CD4-positive, alpha-beta memory T cell (primary cell): Measurements from ENCODE around the gene MFAP5. TPM values are rescaled to one million over a fixed set of nuclear protein-coding genes. Genes with fewer than 3 reads are reported as not detected.
A peak's percentile ranks its signal among the peaks of the same experiment; 100 is the strongest.
"Not testable (repeated sequence)": the region's sequence is repeated elsewhere in the genome, so short reads cannot be mapped to it uniquely, and the experiment has no call there.

ENCODE experiments used
- CTCF ChIA-PET: fragments of 350-600 bp; sonication (Branson Sonifier 250); formaldehyde crosslinking; loops from one replicate; lab custom pipeline; 2021; ENCODE audit warnings: inconsistent platforms; ENCODE audit not compliant: partially characterized antibody; lab: Charles Lee
- POLR2A ChIA-PET: fragments of 350-600 bp; sonication (Branson Sonifier 250); formaldehyde crosslinking; loops from one replicate; lab custom pipeline; 2021; ENCODE audit not compliant: partially characterized antibody; lab: Charles Lee
- DNase-seq, 5 donors: peaks; one replicate each; pipeline versions ENCODE4 v3.0.0 to v3.0.0-alpha.2; 2020 to 2022; ENCODE audit warnings: mixed read lengths in 1 of 5
- H3K27ac ChIP-seq: one replicate; pipeline ENCODE4 v1.7.0; 2013; ENCODE audit warnings: low read depth, low read length
- H3K27me3 ChIP-seq: 2 replicates; pipeline ENCODE4 v1.7.0; 2013; ENCODE audit warnings: mild to moderate bottlenecking, low read length, moderate library complexity; ENCODE audit not compliant: insufficient read depth
- H3K36me3 ChIP-seq: 2 replicates; pipeline ENCODE4 v1.7.0; 2013; ENCODE audit warnings: mild to moderate bottlenecking, low read length, moderate library complexity; ENCODE audit not compliant: insufficient read depth
- H3K4me1 ChIP-seq: 2 replicates; pipeline ENCODE4 v1.7.0; 2013; ENCODE audit warnings: mild to moderate bottlenecking, low read length, moderate library complexity; ENCODE audit not compliant: insufficient read depth
- H3K4me3 ChIP-seq, 2 donors: one replicate each; pipeline ENCODE4 v1.7.0; 2013; ENCODE audit warnings: low read length in 2 of 2, mild to moderate bottlenecking in 1 of 2
- H3K9me3 ChIP-seq, 2 donors: one replicate each; pipeline ENCODE4 v1.7.0; 2013; ENCODE audit warnings: low read length in 2 of 2, control low read depth in 1 of 2; ENCODE audit not compliant: control insufficient read depth in 1 of 2
- H3K27ac Mint-ChIP-seq, 7 donors: one replicate each; pipeline ENCODE4 v1.8.0; 2020 to 2021; ENCODE audit warnings: mixed read lengths in 7 of 7, mild to moderate bottlenecking in 6 of 7, inconsistent platforms in 3 of 7, moderate library complexity in 3 of 7
- H3K27me3 Mint-ChIP-seq, 2 donors: one replicate each; pipeline ENCODE4 v1.8.0; 2020 to 2021; ENCODE audit warnings: mixed read lengths in 2 of 2
- H3K36me3 Mint-ChIP-seq, 2 donors: one replicate each; pipeline ENCODE4 v1.8.0; 2020 to 2021; ENCODE audit warnings: mixed read lengths in 2 of 2, inconsistent platforms in 1 of 2, mild to moderate bottlenecking in 1 of 2
- H3K4me1 Mint-ChIP-seq, 4 donors: one replicate each; pipeline ENCODE4 v1.8.0; 2020 to 2021; ENCODE audit warnings: mixed read lengths in 4 of 4, mild to moderate bottlenecking in 1 of 4
- H3K4me3 Mint-ChIP-seq, 8 donors: one replicate each; pipeline ENCODE4 v1.8.0; 2020 to 2021; ENCODE audit warnings: mixed read lengths in 8 of 8, mild to moderate bottlenecking in 7 of 8, moderate library complexity in 6 of 8, inconsistent platforms in 3 of 8
- H3K9me3 Mint-ChIP-seq, 8 donors: one replicate each; pipeline ENCODE4 v1.8.0; 2020 to 2021; ENCODE audit warnings: mixed read lengths in 8 of 8, mild to moderate bottlenecking in 5 of 8, inconsistent platforms in 3 of 8, moderate library complexity in 1 of 8
- intact Hi-C: fragments of 100-400 bp; cut with micrococcal nuclease; formaldehyde crosslinking; loops from one replicate; pipeline ENCODE4 v1.15.1; 2023
- polyA plus RNA-seq, 2 donors: library from polyadenylated mRNA; unstranded; fragments of 300-500 nt; fragmentation: Illumina TruSeq; gene quantifications; one replicate each; pipeline ENCODE4 v1.2.3, GENCODE V29; 2021
- total RNA-seq, 2 experiments: library from RNA; stranded (reverse); gene quantifications; one replicate each; pipeline ENCODE4 v1.2.3, GENCODE V29; 2021

Gene MFAP5
- total and polyA plus RNA-seq, 4 experiments from 2014 or later = not detected

- Mint-ChIP-seq H3K27ac (no peak overlapping the region), H3K9me3 (no peaks in the 10 kb centered on the region), H3K27me3 (no peaks in the 10 kb centered on the region), H3K4me3 (no peak overlapping the region), H3K4me1 (peaks cover 0 to 1% (median 0%) of the 10 kb centered on the region in 4 donors), H3K36me3 (no peaks in the 10 kb centered on the region)
- no peaks in the 10 kb centered on the region for H3K27me3 ChIP-seq
- no peak for DNase-seq
- no peak overlapping the region for H3K4me3 ChIP-seq
- no peak overlapping the region for H3K27ac ChIP-seq
- intact Hi-C loops = no loop called here
- no peaks in the 10 kb centered on the region for H3K36me3 ChIP-seq
- CTCF ChIA-PET = interaction anchor here (1.1 to 6.6 kb wide), 4 partner anchors 12 to 79 kb away, joined by 3 to 40 read pairs (median 4); partner anchors contain the start of gene AICDA
- no peaks in the 10 kb centered on the region for H3K9me3 ChIP-seq
- POLR2A ChIA-PET = no interaction called here
- no peaks in the 10 kb centered on the region for H3K4me1 ChIP-seq
These were observed 40.0 kb downstream of the MFAP5 start for GRCh38 chr12:8622646-8623045.

- DNase-seq = no peak
- Histone ChIP-seq H3K27me3 (no peaks in the 10 kb centered on the region), H3K36me3 (no peaks in the 10 kb centered on the region), H3K27ac (no peak overlapping the region), H3K4me1 (no peaks in the 10 kb centered on the region), H3K4me3 (no peak overlapping the region), H3K9me3 (no peaks in the 10 kb centered on the region)
- H3K9me3 Mint-ChIP-seq = no peaks in the 10 kb centered on the region
- H3K27ac Mint-ChIP-seq = no peak overlapping the region
- CTCF ChIA-PET = no interaction called here
- H3K4me3 Mint-ChIP-seq = no peak overlapping the region
- POLR2A ChIA-PET = no interaction called here
- no peaks in the 10 kb centered on the region for H3K27me3 Mint-ChIP-seq
- intact Hi-C loops = no loop called here
- H3K4me1 Mint-ChIP-seq = peaks cover 0 to 10% (median 5%) of the 10 kb centered on the region in 4 donors
- no peaks in the 10 kb centered on the region for H3K36me3 Mint-ChIP-seq
These were observed 47.4 kb downstream of the MFAP5 start for GRCh38 chr12:8615206-8615605.

GRCh38 chr12:8613881-8614280 lies 48.7 kb downstream of the MFAP5 start:
- H3K27me3 Mint-ChIP-seq, H3K27ac ChIP-seq, H3K27me3 ChIP-seq, POLR2A ChIA-PET, H3K36me3 Mint-ChIP-seq, H3K4me3 ChIP-seq, H3K4me1 ChIP-seq, intact Hi-C loops, H3K9me3 ChIP-seq, H3K9me3 Mint-ChIP-seq, H3K4me3 Mint-ChIP-seq, H3K36me3 ChIP-seq, DNase-seq: not testable (repeated sequence)
- Mint-ChIP-seq H3K4me1 (peaks cover 7 to 19% (median 12%) of the 10 kb centered on the region in 4 donors), H3K27ac (peak overlapping the region in 1 of 7 donors; percentile 53)
- CTCF ChIA-PET = interaction anchor here (6.5 kb wide), 1 partner anchor 69 kb away, joined by 130 read pairs; no protein-coding TSS in a partner anchor

GRCh38 chr12:8612629-8613028 lies 50.0 kb downstream of the MFAP5 start, which contains the start of gene AICDA:
Gene AICDA, minus strand, starts transcription at chr12:8612859. Its CDS starts 92 bp downstream, at chr12:8612767.
- Mint-ChIP-seq H3K9me3 (no peaks in the 10 kb centered on the region), H3K4me3 (no peak within 1 kb of the TSS), H3K27me3 (no peaks in the 10 kb centered on the region), H3K4me1 (peaks cover 10 to 21% (median 14%) of the 10 kb centered on the region in 4 donors), H3K27ac (peak within 1 kb of the TSS in 2 of 7 donors; percentile 53 to 62), H3K36me3 (no peaks in the 10 kb centered on the region)
- Histone ChIP-seq H3K27me3 (no peaks in the 10 kb centered on the region), H3K9me3 (no peaks in the 10 kb centered on the region), H3K27ac (no peak within 1 kb of the TSS), H3K4me1 (peaks cover 5% of the 10 kb centered on the region), H3K4me3 (no peak within 1 kb of the TSS), H3K36me3 (no peaks in the 10 kb centered on the region)
- ChIA-PET POLR2A (no interaction called here), CTCF (interaction anchor here (0.9 to 6.5 kb wide), 4 partner anchors 8 to 74 kb away, joined by 3 to 130 read pairs (median 22); no protein-coding TSS in a partner anchor)
- DNase-seq = no peak
- intact Hi-C loops = no loop called here

GRCh38 chr12:8609061-8609570 lies 53.5 kb downstream of the MFAP5 start:
- peaks cover 4% of the 10 kb centered on the region in 2 donors for H3K27me3 Mint-ChIP-seq
- Histone ChIP-seq H3K4me3 (no peak overlapping the region), H3K27me3 (no peaks in the 10 kb centered on the region), H3K27ac (no peak overlapping the region), H3K4me1 (peaks cover 5% of the 10 kb centered on the region), H3K36me3 (no peaks in the 10 kb centered on the region), H3K9me3 (no peaks in the 10 kb centered on the region)
- peak in 3 of 5 donors; percentile 2 to 10 (median 6) for DNase-seq
- H3K4me3 Mint-ChIP-seq = peak overlapping the region; percentile 52 to 80 (median 72)
- CTCF ChIA-PET = interaction anchor here (0.7 to 6.5 kb wide), 23 partner anchors 12 to 427 kb away, joined by 3 to 130 read pairs (median 4); partner anchors contain the start of gene CLEC4E
- H3K4me1 Mint-ChIP-seq = peaks cover 10 to 21% (median 15%) of the 10 kb centered on the region in 4 donors
- H3K27ac Mint-ChIP-seq = peak overlapping the region in 3 of 7 donors; percentile 3 to 57 (median 38)
- POLR2A ChIA-PET = interaction anchor here (1.8 to 2.7 kb wide), 2 partner anchors 35 to 65 kb away, joined by 10 to 12 read pairs; no protein-coding TSS in a partner anchor
- no peaks in the 10 kb centered on the region for H3K36me3 Mint-ChIP-seq
- intact Hi-C loops = loop anchor here (1.0 kb wide), 1 partner anchor 65 kb away; no protein-coding TSS in a partner anchor
- H3K9me3 Mint-ChIP-seq = peaks cover 0 to 1% (median 0%) of the 10 kb centered on the region in 8 donors

- Mint-ChIP-seq H3K9me3 (peaks cover 0 to 3% (median 0%) of the 10 kb centered on the region in 8 donors), H3K36me3 (no peaks in the 10 kb centered on the region), H3K4me1 (peaks cover 9 to 16% (median 14%) of the 10 kb centered on the region in 4 donors), H3K27me3 (peaks cover 4 to 6% of the 10 kb centered on the region in 2 donors), H3K27ac (no peak overlapping the region), H3K4me3 (no peak overlapping the region)
- Histone ChIP-seq H3K27ac (no peak overlapping the region), H3K36me3 (no peaks in the 10 kb centered on the region), H3K4me3 (no peak overlapping the region), H3K27me3 (no peaks in the 10 kb centered on the region), H3K4me1 (peaks cover 5% of the 10 kb centered on the region), H3K9me3 (no peaks in the 10 kb centered on the region)
- ChIA-PET CTCF (interaction anchor here (1.5 kb wide), 1 partner anchor 63 kb away, joined by 6 read pairs; no protein-coding TSS in a partner anchor), POLR2A (no interaction called here)
- intact Hi-C loops = no loop called here
- DNase-seq = no peak
These were observed 55.7 kb downstream of the MFAP5 start for GRCh38 chr12:8606890-8607289.

GRCh38 chr12:8605057-8605456 lies 57.6 kb downstream of the MFAP5 start:
- Histone ChIP-seq H3K36me3 (no peaks in the 10 kb centered on the region), H3K4me1 (peaks cover 5% of the 10 kb centered on the region), H3K27me3 (no peaks in the 10 kb centered on the region), H3K4me3 (no peak overlapping the region), H3K9me3 (no peaks in the 10 kb centered on the region), H3K27ac (no peak overlapping the region)
- Mint-ChIP-seq H3K27ac (no peak overlapping the region), H3K9me3 (peaks cover 0 to 3% (median 0%) of the 10 kb centered on the region in 8 donors), H3K4me3 (no peak overlapping the region), H3K36me3 (no peaks in the 10 kb centered on the region), H3K27me3 (peaks cover 4 to 7% of the 10 kb centered on the region in 2 donors), H3K4me1 (peaks cover 9 to 12% (median 11%) of the 10 kb centered on the region in 4 donors)
- DNase-seq = no peak
- CTCF ChIA-PET = interaction anchor here (0.7 to 1.3 kb wide), 3 partner anchors 13 to 567 kb away, joined by 3 to 7 read pairs (median 3); no protein-coding TSS in a partner anchor
- POLR2A ChIA-PET = no interaction called here
- intact Hi-C loops = no loop called here
